22Rv1 (cell line): ENCODE results near the gene CRADD.

Experiments used
- ZFX ChIP-seq: fragments of 450-650 bp; IDR thresholded peaks from 2 replicates; pipeline ENCODE4 v1.6.1; 2017; ENCODE audit warnings: antibody characterized with exemption, borderline replicate concordance
- TF ChIP-seq, protein P1 (sequence below): fragments of 450-650 bp; IDR thresholded peaks from 2 replicates; pipeline ENCODE4 v1.5.1; 2017; ENCODE audit warnings: mild to moderate bottlenecking

DNA sequence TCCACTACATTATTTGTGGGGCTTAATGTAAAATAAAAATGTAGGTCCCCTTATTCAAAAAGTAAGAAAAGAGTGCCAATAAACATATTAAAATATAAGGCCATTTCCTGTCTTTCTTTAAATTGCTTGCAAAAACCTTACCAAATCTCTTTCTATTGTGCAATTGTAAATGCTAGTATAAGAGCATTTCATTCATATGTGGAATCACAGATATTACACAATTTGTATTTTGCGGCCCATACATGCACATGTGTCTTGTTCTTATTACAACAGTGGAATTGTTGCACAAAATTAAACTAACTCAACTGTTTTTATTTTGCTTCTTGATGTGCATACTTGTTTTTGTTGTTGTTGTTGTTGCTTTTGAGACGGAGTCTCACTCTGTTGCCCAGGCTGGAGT is 20.1 kb upstream of the CRADD start:
- TF ChIP-seq, protein P1, sequence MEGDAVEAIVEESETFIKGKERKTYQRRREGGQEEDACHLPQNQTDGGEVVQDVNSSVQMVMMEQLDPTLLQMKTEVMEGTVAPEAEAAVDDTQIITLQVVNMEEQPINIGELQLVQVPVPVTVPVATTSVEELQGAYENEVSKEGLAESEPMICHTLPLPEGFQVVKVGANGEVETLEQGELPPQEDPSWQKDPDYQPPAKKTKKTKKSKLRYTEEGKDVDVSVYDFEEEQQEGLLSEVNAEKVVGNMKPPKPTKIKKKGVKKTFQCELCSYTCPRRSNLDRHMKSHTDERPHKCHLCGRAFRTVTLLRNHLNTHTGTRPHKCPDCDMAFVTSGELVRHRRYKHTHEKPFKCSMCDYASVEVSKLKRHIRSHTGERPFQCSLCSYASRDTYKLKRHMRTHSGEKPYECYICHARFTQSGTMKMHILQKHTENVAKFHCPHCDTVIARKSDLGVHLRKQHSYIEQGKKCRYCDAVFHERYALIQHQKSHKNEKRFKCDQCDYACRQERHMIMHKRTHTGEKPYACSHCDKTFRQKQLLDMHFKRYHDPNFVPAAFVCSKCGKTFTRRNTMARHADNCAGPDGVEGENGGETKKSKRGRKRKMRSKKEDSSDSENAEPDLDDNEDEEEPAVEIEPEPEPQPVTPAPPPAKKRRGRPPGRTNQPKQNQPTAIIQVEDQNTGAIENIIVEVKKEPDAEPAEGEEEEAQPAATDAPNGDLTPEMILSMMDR: no peak
- no peak for TF ChIP-seq ZFX
